Medulla oblongata (tissue), 1 donor: ENCODE results near the gene TMEM151B.
"Not testable (repeated sequence)": the region's sequence is repeated elsewhere in the genome, so short reads cannot be mapped to it uniquely, and the experiment has no call there.

Experiments
- DNase-seq: peaks from one replicate; pipeline ENCODE4 v3.0.0-alpha.2; 2015; ENCODE audit errors: extremely low spot score

The TMEM151B gene

GRCh38 chr6:44304282-44305199, 34.3 kb downstream of the TMEM151B start:
- DNase-seq, result no peak

DNA sequence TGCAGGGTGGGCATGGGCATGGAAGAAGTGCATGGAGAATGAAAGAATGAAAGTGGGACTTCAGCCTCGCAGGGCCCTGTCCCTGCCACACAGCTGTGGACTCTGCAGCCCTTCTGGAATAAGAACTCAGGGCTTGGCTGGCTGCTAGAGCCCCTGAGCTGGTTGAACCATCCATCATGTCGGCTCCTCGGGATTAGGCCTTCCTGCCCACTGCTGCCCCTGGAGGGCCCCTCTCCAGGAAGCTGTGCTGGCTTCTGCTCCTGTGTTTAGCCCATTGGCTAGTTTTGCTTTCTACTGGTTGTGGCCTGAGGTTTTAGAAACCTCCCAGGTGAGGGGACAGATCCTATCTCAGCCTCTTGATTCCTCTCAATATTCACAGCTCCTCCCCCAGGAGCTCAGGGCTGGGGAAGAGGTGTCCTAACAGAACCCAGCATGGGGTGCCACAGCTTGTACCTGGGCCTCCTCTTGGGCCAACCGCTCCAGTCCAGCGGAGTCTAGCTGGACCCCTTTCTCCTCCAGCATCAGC, 35.0 kb downstream of the TMEM151B start:
- no peak for DNase-seq

- DNase-seq, result no peak
Measured at GRCh38 chr6:44306710-44307109, 36.5 kb downstream of the TMEM151B start.

DNA sequence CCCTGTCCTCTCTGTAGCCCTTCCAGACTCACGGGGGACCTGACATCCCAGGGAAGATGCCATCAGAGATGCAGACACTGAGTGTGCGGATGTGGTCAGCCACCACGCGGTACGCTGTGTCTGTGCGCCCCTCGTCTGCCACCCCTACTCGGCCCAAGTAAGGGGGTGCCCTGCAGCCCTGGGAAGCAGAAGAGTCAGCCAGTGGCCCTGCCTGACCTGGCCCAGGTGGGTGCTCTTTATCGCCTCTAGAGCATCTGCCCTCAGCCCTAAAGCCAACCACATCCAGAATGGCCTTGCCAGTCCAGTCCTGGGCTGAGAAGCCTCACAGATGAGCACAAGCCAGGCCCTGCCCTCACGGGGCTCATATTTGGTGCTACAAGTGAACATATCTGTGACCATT, 37.0 kb downstream of the TMEM151B start:
- DNase-seq, result no peak

DNA sequence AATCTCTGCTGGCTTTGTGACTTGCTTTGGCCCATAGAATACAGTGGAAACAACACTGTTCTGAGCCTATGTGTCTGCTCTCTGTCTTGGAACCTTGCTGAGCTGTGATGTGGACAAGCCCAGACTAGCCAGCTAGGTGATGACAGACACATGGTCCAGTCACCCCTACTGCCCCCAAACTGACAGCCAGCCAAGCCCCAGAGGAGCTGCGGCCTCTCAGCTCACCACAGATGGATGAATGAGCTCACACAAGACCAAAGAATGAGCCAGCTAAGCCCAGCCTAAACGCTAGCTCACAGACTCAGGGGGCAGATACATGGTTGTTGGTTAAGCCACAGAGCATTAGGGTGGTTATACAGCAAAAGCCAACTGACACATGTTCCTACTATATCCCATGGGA, 38.8 kb downstream of the TMEM151B start:
- no peak for DNase-seq

- no peak for DNase-seq
Measured at GRCh38 chr6:44309631-44310030, 39.4 kb downstream of the TMEM151B start.

- DNase-seq, result no peak
Measured at GRCh38 chr6:44310241-44310640, 40.0 kb downstream of the TMEM151B start.

- DNase-seq, result no peak
Measured at GRCh38 chr6:44311304-44311703, 41.1 kb downstream of the TMEM151B start.

- no peak for DNase-seq
Measured at GRCh38 chr6:44311767-44312166, 41.5 kb downstream of the TMEM151B start.

DNA sequence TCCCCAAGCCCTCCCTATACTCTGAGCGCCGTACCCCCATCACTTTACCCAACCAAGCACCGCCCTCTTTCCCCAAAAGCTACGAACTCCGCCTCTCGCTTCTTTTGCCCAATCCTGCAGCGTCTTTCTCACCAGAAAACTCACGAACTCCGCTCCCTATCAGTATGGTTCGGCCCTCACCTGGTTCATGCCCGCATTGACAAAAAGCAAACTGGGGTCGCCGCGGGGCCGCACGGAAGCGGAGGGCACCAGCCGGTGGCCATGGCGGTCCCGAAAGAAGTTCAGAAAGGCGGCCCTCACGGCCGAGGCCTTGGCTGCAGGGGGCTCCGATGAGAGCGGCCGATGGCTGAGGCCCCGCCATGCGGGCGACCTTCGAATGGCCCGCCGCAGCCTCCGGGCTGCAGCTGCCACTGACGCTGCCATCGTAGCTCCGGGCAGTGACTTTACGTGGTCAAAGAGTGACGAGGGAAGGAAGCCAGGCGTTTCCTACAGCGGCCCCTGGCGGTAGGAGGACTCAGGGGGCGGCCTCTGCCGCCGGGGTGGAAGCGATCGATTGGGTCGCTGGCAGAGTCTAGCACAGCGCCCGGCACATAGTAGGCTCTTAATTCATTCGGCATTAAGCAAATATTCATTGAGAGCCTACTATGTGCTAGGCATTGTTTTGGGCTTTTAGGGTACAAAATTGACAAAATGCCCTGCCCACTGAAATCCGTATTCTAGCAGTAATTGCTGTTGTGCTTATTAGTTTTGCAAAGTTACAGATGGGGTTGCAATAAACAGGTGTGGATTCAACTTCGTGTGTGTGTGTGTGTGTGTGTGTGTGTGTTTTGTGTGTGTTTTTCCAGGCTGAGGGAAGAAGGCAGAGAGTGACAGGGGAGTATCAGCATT, 42.9 kb downstream of the TMEM151B start, which contains the start of gene AARS2:
AARS2 (minus strand) TSS at position 447 of the 888 bp plus-strand sequence; CDS start at position 423, 24 bp downstream.
- DNase-seq, result peak; percentile 87

GRCh38 chr6:44314657-44315056, 44.4 kb downstream of the TMEM151B start:
- not testable (repeated sequence) for DNase-seq

DNA sequence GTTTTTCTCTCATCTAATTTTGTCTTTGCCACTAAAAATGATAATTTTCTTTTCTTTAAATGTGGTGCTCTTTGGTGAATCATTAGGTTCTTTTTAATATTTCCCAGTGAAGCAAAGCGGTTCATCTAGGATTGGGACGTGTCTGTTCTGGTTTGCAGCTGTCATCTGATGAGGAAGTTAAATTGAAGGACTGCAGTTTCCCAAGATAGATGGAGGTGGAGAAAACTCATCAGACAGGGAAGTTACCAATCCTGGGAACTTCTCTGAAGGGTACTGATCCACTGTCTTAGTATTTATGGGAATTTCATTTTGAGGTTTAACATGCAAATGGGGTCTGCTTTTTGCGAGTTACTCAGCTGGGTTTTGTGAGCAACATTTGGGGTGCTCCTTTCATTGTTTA, 45.3 kb downstream of the TMEM151B start:
- DNase-seq, result no peak

DNA sequence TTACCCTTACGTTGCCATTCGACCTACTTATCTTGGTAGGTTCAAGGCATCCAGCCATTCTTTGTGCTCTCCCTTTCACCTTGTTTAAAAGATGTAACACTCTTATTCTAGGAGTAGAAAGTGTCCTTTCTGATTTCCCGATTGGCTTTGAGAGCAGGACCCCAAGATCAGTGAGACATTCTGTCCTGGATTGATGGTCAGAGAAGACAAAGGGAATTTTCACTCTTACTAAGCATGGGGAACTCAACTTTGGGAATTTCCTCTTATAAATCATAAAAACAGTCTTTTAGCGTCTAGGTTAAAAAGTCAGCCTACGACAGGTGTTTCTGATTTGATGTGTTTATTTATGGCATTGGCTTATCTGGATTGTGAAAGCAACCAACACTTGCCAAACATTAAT, 45.7 kb downstream of the TMEM151B start:
- no peak for DNase-seq

DNA sequence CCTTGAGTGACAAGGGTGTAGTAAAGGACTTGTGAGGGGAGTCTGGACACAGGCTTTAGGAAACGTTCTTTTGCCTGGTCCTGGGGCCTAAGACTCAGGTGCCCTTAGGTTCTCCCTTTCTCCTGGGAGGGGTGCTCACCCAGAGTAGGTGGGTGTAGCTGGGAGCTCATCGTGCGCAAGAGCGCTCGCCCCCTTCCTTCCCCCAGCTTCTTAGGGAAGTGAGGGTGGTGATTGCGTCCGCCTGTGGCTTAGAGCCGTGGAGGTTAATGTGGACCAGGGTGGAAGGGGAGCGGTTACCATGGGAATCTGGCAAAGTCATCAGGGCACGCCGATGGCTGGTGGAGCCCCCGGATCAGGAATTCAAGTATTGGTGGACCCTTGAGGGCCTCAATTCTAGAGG, 46.2 kb downstream of the TMEM151B start:
- DNase-seq, result no peak

- not testable (repeated sequence) for DNase-seq
Measured at GRCh38 chr6:44317136-44317631, 46.9 kb downstream of the TMEM151B start.

DNA sequence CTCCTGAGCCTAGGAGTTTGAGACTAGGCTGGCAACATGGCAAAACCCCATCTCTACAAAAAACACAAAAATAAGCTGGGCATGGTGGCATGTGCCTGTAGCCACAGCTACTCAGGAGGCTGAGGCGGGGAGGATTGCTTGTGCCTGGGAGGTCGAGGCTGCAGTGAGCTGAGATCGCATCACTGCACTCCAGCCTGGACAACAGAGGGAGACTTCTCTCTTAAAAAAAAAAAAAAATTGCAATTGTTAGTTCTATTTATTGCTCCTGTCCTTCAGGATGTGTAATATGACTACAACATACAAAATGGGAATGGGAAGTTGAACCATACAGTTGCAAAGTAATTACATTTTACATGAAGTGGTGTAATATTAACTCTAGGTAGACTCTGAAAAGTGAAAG, 51.0 kb downstream of the TMEM151B start:
- no peak for DNase-seq

- peak; percentile 28 for DNase-seq
Measured at GRCh38 chr6:44327096-44327495, 56.8 kb downstream of the TMEM151B start.

- DNase-seq, result no peak
Measured at GRCh38 chr6:44327760-44328159, 57.5 kb downstream of the TMEM151B start.

DNA sequence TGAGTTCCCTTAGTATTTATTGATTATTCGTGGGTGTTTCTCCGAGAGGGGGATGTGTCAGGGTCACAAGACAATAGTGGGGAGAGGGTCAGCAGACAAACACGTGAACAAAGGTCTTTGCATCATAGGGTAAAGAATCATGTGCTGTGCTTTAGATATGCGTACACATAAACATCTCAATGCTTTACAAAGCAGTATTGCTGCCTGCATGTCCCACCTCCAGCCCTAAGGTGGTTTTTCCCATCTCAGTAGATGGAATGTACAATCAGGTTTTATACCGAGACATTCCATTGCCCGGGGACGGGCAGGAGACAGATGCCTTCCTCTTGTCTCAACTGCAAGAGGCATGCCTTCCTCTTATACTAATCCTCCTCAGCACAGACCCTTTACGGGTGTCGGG, 58.0 kb downstream of the TMEM151B start:
- DNase-seq, result not testable (repeated sequence)

DNA sequence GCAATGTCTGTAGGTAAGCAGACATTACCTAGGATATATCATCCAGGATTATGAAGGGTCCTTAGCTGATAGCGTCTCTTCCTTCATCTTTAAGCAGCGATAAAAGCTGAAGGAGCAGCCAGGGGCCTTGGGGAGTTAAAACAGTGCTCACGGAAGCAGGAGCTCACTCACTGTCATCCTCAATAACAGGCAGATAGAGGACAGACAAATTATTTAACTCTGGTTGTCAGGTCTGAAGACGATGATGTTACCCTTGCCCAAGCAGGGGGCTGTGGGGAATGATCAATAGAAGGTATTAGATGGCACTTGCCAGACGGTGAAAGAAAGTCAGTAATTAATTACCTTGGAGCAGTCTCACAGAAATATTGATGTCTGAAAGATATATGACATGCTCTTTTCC, 59.6 kb downstream of the TMEM151B start:
- no peak for DNase-seq

- no peak for DNase-seq
Measured at GRCh38 chr6:44332585-44332984, 62.3 kb downstream of the TMEM151B start.
